Measurements from ENCODE around the gene PRAME.

- TF ChIP-seq, protein P1, sequence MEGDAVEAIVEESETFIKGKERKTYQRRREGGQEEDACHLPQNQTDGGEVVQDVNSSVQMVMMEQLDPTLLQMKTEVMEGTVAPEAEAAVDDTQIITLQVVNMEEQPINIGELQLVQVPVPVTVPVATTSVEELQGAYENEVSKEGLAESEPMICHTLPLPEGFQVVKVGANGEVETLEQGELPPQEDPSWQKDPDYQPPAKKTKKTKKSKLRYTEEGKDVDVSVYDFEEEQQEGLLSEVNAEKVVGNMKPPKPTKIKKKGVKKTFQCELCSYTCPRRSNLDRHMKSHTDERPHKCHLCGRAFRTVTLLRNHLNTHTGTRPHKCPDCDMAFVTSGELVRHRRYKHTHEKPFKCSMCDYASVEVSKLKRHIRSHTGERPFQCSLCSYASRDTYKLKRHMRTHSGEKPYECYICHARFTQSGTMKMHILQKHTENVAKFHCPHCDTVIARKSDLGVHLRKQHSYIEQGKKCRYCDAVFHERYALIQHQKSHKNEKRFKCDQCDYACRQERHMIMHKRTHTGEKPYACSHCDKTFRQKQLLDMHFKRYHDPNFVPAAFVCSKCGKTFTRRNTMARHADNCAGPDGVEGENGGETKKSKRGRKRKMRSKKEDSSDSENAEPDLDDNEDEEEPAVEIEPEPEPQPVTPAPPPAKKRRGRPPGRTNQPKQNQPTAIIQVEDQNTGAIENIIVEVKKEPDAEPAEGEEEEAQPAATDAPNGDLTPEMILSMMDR (IDR thresholded peaks at IDR 0.05; ENCODE audit: insufficient read depth, low read length, poor library complexity, severe bottlenecking) = no peak
- no peak for TF ChIP-seq EZH2phosphoT487 (conservative IDR thresholded peaks at IDR 0.05; ENCODE audit: low read length)
Observed at GRCh38 chr22:22553141-22553540, 5.9 kb downstream of the PRAME start.
